H7 (cell line): ENCODE data around the gene PPP2R5C. TPM values are rescaled to one million over a fixed set of nuclear protein-coding genes. Genes with fewer than 3 reads are reported as not detected.
"Not testable (repeated sequence)": the region's sequence is repeated elsewhere in the genome, so short reads cannot be mapped to it uniquely, and the experiment has no call there.

Source experiments
- DNase-seq: peaks from one replicate; pipeline ENCODE4 v3.0.0; 2012
- H3K27me3 ChIP-seq: 2 replicates; pipeline ENCODE4 v1.6.0; 2011; ENCODE audit warnings: mild to moderate bottlenecking, low read length; ENCODE audit not compliant: control insufficient read depth, insufficient read depth
- H3K36me3 ChIP-seq: replicated peaks from 2 replicates; pipeline ENCODE4 v1.5.1; 2011; ENCODE audit warnings: low read length; ENCODE audit not compliant: control insufficient read depth, insufficient read depth
- H3K4me3 ChIP-seq: 2 replicates; pipeline ENCODE4 v1.5.1; 2011; ENCODE audit warnings: low read depth, mild to moderate bottlenecking, control low read depth, low read length, moderate library complexity; ENCODE audit not compliant: insufficient read depth
- total RNA-seq: library from RNA; depleted of rRNA; stranded (reverse); fragments of >200 nt; shearing (Covaris generic); gene quantifications from 2 replicates; pipeline ENCODE4 v1.2.3, GENCODE V29; 2014; rRNA removed

The PPP2R5C gene
- total RNA-seq, 1 experiment from 2014 or later: 46.7 TPM

DNA sequence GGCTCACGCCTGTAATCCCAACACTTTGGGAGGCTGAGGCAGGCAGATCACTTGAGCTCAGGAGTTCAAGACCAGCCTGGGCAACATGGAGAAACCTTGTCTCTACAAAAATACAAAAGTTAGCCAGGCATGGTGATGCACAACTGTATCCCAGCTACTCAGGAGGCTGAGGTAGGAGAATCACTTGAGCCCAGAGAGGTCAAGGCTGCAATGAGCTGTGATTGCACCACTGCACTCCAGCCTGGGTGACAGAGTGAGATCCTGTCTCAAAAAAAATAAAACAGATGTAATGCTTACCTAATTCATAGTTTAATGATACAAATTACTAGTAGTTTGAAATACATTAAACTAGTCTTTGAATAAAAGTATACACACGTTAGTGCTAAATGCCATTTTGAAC, 209.9 kb downstream of the PPP2R5C start:
- H3K27me3 ChIP-seq, H3K4me3 ChIP-seq, DNase-seq, H3K36me3 ChIP-seq: not testable (repeated sequence)

DNA sequence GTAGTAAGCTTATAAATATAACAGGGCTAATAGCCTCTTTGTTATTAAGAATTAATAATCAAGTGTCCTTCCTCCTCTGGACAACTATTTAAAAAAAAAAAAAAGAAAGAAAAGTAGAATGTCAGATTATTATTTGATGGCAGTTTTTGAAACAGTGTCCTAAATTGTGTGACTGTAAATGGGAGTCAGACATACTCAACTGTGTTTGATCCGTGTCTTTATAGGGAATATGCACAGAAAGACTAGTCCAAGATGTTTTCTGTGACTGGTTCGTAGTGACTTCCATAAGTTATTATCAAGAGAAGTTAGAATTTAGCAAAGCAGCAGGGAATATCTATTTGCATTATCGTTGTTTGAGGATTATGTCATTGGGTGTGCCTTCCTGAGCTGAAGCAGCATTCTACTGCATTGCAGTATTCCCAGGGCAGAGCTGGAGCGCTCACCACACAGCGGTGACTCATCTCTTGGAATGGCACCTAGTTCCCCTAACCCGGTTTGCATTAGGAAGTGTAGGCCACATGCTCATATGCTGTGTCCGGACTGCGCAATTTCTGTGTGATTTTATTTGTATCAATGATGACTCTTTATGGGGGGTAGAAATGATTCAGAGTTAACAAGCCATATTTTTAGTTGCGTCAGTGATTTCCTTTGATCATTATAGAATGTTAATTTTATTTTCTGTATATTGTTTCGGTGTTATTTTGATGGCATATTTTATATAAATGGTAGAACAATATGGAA, 210.8 kb downstream of the PPP2R5C start:
- H3K27me3 ChIP-seq: no peaks in the 10 kb centered on the region
- peaks cover 4% of the 10 kb centered on the region for H3K36me3 ChIP-seq
- no peak overlapping the region for H3K4me3 ChIP-seq
- no peak for DNase-seq

DNA sequence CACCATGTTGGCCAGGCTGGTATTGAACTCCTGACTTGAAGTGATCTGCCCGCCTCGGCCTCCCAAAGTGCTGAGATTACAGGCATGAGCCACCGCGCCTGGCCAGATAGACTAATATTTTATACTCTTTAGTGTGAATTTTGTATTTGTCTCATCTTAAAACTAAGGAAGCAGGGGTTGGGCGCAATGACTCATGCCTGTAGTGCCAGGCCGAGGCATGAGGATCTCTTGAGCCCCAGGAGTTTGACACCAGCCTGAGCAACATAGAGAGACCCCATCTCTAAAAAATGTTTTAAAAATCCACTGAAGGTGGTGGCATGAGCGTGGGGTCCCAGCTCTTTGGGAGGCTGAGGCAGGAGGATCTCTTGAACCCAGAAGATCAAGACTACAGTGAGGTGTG, 211.8 kb downstream of the PPP2R5C start:
- H3K4me3 ChIP-seq: no peak overlapping the region
- DNase-seq: no peak
- H3K27me3 ChIP-seq: no peaks in the 10 kb centered on the region
- H3K36me3 ChIP-seq: peaks cover 4% of the 10 kb centered on the region

DNA sequence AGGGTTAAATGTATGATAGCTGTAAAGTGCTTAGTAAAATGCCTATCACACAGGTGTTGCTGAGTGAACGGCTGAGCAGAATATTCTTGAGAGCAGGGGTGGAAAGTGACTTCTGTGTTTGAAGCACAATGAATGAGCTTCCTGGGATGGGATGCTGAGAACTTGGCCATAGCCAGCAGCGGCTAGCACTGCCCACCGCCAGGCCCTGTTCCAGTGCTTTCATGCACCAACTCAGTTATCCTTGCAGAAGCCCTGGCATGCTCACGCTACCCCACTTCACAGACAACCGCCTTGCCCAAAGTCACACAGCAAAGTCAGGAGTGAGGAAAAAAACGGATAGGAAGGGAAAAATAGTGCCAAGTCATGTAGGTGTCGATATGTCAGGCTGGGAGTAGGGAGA, 213.7 kb downstream of the PPP2R5C start:
- Histone ChIP-seq H3K27me3 (no peaks in the 10 kb centered on the region), H3K4me3 (no peak overlapping the region), H3K36me3 (peaks cover 18% of the 10 kb centered on the region)
- no peak for DNase-seq

Other genes with a start within 250 kb of the PPP2R5C start
- gene DIO3, start 200.2 kb upstream of the PPP2R5C start, total RNA-seq: 0.85 and 1.0 TPM in 2 replicates
- gene DYNC1H1, start 202.9 kb downstream of the PPP2R5C start, total RNA-seq: 210 and 226 TPM in 2 replicates